GM19023 (cell line): ENCODE data around the gene UGGT1.
"Not testable (repeated sequence)": the region's sequence is repeated elsewhere in the genome, so short reads cannot be mapped to it uniquely, and the experiment has no call there.

Source experiments
- ATAC-seq: cut with Tn5 transposase; IDR thresholded peaks from one replicate; pipeline ENCODE4 v1.9.1; 2021; ENCODE audit warnings: mild to moderate bottlenecking, moderate library complexity; ENCODE audit not compliant: unreplicated experiment

The UGGT1 gene

DNA sequence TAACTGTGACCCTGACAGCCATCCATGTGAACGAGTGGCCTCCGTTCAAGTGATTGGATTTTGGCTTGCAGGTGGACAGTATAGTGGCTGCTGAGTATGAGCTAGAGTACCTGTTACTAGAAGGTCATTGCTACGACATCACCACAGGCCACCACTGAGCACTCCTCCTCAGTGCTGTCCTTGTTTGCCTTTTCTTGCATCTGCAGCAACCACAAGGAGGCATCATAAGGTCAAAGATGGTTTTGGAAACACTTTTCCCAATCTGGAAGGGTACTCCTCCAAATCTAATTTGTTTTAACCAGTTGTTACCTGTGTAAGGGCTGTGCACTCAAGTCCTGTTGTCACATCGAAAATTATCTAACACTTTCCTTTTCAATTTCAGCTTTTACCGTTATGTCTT is 81.2 kb downstream of the UGGT1 start:
- no peak for ATAC-seq

DNA sequence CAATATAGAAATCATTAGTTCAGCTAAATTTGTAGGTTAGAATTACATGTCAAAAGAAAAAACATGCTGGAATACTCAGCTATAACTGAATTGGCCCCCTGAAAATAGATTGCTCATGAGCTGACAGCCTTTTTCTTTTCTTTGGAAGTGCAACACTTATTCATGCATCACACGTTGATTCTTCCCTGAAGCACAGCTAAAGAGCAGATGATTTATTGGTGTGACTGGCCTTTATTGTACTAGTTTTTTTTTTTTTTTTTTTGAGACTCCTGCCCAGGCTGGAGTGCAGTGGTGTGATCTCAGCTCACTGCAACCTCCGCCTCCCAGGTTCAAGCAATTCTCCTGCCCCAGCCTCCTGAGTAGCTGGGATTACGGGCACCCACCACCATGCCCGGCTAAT is 83.1 kb downstream of the UGGT1 start:
- ATAC-seq = not testable (repeated sequence)

DNA sequence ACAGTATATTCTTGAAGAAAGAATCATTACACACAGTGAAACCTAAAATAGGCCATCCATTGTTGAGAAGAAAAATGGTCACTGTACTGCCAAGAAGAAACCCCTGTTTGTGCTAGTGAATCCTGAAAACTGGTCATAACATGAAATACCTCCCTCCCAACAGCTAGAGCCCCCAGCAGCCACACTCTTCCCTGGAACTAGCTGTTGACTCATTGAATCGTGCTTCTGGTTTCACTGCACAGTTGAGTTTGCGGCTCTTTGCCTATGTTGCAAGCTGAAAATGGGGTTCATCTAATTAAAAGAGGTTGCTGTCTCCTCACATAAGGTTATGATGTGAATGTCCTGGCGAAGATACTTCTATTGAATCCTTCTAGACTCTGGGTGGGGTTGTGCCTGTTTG is 86.3 kb downstream of the UGGT1 start:
- ATAC-seq = no peak

DNA sequence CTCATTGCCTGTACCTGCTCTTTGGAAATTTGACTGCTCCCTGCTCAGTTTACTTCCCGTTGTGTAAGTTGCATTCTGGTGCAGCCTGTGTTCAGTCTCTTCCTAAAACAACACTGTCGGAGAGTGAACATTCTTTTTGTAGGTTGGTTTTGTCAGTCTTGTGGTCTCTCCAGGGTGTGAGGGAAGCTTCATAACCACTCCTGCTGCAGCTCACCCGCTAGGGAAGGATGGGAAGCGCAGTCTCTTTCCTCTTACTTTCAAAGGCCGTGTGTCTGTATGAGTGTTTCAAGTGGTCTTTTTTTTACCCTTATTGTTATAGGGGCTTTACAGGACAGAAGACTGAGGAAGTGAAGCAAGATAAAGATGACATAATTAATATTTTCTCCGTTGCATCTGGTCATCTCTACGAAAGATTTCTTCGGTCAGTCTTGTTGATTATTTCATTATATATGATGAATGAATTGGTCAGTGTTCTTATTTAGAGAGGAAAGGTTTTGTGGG is 87.2 kb downstream of the UGGT1 start:
- no peak for ATAC-seq

DNA sequence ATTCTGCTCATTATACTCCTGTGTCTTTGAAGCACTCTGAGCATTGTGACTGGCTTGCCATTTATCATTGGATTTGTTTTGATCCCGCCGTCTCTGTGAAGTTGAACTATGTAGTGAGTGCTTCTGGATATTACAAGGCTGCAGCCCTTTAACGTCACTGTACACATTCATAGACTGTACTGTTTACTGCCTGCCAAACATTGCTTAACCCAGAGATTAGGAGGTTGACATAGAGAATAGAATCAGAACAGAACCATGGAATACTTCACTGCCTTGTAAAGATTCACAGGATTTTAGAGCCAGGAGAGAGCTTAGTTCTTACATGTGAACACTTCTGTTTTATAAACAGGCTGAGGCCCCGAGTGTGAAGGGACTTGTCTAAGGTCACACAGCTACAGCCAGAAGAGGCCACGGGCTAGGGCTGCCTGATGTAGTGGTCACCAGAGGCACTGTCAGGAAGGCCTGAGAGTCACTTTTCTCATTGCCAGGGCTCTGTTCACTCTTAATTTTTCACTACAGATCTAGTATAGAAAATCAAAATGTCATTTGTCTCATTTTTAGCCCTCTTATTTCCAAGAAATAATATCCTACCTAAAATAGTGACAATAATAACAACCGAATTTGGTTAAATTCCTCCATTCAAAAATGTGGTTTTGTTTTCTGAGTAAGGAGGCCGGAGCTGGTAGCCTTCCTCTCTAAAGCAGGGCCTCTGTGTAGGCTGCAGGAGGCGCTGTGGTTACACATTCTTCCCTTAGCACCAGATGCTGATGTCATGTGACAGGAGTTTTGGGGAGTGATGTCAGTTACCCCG is 87.9 kb downstream of the UGGT1 start:
- no peak for ATAC-seq

DNA sequence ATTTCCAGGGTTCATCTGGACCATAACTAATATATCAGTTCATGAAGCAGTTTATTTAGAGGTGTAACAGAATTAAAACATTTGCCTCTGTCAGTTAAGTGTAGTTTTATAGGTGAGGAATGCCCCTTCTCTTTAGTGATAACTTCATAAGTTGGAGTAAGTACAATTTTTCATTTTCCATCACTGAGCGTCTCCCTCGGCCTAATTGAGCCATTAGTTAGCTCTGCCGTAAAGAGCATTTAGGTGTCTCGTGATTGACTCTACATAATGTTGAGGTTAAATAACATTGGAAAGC is 88.4 kb downstream of the UGGT1 start:
- no peak for ATAC-seq

DNA sequence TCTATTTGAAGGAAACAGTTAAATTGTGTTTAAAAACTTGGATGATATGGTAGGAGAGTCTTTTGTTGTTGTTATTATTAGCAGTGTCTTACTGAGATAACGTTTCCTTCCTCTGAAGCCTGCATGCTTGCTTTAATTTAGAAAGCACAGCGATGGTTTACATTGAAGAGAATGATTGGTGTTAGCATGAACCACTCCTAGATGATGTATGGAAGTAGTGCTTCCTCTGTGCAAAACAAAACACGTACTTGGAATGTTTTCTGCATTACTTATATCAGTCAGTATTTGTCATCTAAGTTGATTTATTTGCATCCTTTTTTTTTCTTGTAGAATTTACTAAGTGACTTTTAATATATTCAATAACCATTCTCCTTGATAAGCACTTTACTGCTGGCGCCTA is 89.0 kb downstream of the UGGT1 start:
- ATAC-seq = no peak

DNA sequence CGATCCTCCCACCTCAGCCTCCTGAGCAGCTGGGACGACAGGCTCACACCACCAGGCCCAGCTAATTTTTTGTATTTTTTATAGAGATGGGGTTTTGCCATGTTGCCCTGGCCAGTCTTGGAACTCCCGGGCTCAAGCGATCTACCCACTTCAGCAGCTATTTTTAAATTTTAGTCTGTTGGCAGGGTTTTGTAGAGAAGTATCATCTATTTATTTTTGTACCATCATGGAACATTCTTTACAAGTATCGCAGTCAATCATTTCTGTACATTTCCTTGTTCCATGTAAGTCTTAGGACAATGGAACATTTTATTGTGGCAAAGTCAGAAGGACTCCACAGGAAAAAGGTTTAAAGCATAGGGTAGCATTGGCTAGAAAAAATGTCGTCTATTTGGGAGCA is 94.6 kb downstream of the UGGT1 start:
- no peak for ATAC-seq

DNA sequence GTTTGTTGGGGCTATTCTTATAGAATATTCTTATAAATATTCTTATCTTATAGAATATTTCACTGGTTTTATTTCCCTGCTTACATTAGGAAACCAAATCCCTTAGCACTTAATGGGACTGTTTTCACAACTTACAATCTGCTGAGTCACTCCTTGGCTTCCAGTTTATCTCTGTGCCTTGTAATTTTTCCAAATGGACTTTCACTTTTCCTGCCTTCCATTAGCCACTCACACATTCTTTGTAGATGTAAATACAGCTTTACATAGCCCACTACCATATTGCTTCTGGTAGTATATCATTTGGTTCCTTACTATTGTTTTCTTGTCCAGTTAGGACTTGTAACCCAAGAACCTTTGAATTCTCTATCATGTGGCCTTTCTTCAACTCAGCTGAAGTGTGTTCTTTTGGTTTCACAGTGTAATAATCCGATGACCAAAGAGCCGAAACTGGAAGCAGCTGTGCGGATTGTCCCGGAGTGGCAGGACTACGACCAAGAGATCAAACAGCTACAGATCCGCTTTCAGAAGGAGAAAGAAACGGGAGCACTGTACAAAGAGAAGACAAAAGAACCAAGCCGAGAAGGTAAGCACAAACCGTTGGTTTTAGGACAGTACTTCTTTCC is 96.1 kb downstream of the UGGT1 start:
- no peak for ATAC-seq

DNA sequence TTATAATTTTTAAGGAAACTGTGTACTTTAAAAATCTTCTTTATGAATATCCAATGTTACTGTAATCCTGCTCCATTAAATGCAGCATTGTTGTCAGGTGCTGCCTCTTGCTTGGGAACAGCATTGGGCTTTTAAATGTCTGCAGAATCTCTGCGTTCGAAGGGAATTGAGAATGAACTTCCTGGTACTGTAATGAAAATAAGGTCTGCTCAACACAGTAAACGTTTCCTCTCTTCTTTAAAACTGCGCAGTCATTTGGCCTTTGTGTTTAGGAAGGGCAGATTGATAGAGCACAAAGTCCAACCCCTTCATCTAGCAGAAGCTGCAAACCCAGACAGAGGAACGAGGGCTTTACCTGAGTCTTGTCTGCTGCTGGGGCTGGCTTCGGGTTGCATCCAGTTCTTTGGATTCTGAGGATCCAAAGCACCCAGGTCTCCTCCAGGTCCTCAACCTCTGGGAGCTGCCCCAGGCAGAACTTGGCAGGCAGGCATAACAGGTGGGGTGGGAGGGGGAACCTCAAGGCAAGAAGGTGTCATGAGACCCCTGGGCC is 104.5 kb downstream of the UGGT1 start:
- no peak for ATAC-seq

DNA sequence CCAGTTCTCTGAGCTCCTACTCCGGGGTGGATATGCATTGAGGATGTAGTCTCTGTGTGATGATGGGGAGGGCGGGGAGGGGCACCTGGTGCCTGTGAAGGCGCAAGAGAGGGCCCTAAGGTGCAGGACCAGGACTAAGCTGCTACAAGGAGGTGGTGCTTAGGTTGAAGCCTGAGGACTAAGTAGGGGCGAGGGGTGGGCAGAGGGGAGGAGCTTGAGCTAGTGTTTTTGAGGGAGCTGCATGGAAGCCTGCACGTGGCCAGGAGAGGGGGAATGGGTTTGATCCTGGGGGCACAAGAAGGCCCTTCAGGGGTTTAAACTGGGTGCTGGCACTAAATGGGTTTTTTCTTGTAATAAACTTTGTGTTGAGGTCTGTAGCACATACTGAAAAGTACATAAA is 105.0 kb downstream of the UGGT1 start:
- no peak for ATAC-seq

DNA sequence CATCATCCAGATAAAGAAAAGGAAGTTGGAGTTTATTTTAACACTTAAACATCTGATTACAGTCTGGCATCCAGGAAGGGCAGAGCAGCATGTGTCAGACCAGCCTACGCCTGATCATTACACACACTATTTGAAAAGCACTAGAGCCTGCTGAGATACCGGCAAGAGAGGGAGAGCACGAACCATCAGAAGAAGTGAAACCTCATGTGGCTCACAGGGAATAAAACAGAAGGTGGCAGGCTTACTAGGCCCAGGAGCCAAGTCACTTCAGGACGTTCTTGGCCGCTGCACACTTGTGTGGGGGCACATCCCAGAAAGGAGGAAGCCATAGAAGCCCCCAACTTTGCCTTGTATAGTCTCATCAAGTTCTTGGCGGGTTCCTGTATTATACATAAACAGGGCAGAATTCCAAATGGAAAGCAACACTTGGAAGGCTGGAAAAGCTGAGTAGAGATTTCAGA is 105.5 kb downstream of the UGGT1 start:
- ATAC-seq = no peak

DNA sequence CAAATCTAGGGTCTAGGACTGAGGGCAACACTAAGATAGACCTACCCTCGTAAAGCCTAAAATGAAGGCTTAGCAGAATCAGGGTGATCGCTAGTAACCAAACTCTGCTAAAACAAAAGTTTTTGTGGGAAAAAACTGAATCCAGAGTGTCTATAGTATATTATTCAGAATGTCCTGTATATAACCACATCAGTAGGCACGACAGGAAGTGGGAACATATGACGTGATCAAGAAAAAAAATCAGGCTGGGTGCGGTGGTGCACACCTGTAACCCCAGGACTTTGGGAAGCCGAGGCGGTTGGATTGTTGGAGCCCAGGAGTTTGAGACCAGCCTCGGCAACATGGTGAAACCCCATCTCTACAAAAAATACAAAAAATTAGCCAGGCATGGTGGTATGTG is 106.1 kb downstream of the UGGT1 start:
- no peak for ATAC-seq

DNA sequence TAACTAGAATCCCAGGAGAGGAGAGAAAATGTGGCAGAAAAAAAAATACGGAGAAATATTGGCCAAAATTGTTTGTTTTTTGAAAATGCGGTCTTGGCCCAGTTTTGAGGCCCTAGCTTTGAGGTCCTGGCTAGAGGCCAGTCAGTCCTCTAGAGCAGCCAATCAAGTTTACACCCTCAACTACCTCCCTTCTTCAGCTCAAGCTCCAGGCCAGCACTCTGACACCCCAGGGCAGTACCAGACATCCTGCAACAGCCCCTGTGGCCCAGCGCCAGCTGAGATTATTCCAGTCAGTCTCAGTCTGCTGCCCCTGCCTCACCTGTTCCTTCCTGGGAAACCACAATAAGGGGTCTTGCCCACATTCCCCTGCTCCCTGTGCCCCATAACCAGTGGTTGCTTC is 107.7 kb downstream of the UGGT1 start:
- ATAC-seq = no peak

DNA sequence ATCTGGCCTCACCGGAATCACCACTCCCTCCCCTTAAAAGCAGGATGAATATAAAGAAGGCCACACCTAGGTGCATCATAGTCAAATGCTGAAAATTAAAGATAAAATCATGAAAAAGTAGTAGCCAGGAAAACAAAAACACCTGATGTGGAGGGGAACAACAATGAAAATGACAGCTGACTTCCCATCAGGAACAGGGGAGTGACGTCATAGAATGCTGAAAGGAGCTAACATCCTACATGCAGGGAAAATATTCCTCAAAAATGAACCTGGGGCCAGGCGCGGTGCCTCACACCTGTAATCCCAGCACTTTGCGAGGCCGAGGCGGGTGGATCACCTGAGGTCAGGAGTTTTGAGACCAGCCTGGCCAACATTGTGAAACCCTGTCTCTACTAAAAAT is 108.1 kb downstream of the UGGT1 start:
- ATAC-seq = no peak

DNA sequence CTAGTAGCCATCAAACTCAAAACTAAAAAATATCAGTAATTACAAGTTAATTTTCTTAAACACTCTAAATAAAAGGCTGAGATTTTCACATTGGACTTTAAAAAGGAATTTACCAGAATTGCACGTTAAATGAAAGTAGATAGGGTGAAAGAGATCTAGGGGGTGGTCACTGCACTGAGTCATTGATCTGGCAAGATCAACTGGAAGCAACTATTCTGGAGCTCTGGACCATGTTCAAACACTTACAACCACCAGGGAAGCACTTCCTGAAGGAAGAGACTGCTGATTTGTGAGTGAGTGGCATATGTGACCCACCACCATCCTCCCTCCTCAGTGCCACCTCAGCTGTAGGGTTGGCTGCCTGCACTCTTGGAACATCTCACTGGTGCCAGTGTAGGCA is 111.8 kb downstream of the UGGT1 start:
- no peak for ATAC-seq

DNA sequence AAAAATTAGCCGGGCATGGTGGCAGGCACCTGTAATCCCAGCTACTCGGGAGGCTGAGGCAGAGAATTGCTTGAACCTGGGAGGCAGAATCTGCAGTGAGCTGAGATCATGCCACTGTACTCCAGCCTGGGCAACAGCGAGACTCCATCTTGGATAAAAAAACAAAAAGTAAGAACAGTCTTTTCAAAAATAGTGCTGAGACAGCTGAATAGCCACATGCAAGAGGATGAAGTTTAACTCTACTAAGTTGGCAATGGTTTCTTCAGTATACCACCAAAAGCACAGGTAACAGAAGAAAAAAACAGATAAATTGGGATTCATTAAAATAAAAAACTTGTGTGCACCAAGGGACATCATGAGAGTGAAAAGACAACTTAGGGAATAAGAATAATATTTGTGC is 115.2 kb downstream of the UGGT1 start:
- ATAC-seq = no peak

DNA sequence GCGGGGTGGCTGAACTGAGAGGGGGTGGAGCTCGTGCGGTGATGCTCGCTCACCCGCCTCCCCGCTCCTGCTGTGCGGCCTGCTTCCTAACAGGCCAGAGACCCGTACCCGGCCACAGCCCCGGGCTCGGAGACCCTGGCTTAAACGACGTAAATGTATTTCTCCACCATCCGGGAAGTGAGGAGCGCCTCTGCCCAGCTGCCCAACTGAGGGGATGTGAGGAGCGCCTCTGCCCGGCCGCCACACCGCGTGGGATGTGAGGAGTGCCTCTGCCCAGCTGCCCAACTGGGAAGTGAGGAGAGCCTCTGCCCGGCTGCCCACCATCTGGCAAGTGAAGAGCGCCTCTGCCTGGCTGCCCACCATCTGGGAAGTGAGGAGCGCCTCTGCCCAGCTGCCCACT is 117.0 kb downstream of the UGGT1 start:
- no peak for ATAC-seq

DNA sequence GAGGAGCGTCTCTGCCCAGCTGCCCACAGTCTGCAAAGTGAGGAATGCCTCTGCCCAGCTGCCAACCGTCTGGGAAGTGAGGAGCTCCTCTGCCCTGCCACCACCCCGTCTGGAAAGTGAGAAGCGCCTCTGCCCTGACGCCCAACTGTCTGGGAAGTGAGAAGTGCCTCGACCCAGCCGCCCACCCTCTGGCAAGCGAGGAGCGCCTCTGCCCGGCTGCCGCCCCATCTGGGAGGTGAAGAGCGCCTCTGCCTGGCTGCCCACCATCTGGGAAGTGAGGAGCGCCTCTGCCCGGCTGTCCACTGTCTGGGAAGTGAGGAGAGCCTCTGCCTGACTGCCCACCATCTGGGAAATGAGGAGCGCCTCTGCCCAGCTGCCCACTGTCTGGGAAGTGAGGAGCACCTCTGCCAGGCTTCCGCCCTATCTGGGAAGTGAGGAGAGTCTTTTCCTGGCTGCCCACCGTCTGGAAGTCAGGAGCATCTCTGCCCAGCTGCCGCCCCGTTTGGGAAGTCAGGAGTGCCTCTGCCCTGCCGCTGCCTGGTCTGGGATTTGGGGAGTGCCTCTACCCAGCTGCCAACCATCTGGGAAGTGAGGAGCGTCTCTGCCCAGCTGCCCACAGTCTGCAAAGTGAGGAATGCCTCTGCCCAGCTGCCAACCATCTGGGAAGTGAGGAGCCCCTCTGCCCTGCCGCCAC is 117.8 kb downstream of the UGGT1 start:
- ATAC-seq = not testable (repeated sequence)

DNA sequence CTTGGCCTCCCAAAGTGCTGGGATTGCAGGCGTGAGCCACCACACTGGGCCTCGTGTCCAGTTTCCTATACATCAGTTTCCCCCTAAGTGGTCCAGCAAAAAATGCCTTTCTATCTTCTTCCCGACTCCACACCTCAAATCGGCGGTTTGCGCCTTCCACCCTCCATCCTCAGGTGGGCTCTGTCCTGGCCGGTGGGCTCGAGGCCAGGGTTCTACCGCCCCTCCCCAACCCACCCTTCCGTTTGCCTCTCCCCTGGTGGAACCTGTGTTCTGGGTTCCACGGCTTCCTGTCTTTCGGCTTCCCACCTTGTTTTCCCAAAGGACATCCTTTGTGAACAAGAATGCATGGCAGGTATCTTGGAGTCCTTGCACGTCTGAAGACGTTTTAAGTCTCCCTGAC is 123.3 kb downstream of the UGGT1 start:
- ATAC-seq = no peak

DNA sequence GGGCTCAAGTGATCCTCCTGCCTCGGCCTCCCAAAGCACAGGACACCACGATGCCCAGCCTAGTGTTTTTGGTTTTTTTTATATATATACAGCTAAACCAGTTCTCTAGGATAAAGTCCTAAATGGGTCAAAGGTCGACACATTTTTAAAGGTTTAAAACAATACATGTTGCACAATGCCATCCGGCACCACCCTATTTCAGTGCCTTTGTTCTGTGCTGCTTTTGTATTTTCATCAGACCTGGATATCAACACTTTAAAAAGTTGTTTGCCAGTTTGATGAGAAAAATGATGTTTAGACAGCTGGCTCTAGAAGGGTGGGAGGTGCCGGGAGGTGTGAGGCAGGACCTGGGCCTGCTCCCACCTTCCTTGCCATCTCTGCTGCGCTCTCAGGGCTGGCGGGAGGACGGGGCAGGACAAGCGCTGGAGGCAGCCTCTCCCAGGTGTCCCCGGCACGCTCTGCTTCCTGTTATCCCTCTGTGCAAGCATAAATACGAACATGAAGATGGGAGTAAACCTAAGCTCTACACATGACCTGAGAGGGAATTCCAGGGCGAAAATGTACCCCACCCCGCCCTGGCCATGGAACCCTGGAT is 124.0 kb downstream of the UGGT1 start:
- no peak for ATAC-seq
